DND-41 (cell line): ENCODE data around the gene CYP2W1.

ENCODE experiments used
- CTCF ChIP-seq: IDR thresholded peaks from 2 replicates; pipeline ENCODE4 v1.5.1; 2012; ENCODE audit warnings: borderline replicate concordance, low read length, moderate library complexity, mild to moderate bottlenecking; ENCODE audit not compliant: poor library complexity, severe bottlenecking; ENCODE audit errors: extremely low read depth
- EZH2 ChIP-seq: IDR thresholded peaks from 3 replicates; pipeline ENCODE4 v1.6.1; 2012; ENCODE audit warnings: borderline replicate concordance, low read depth, mild to moderate bottlenecking, moderate library complexity, low read length, inconsistent platforms; ENCODE audit not compliant: severe bottlenecking

DNA sequence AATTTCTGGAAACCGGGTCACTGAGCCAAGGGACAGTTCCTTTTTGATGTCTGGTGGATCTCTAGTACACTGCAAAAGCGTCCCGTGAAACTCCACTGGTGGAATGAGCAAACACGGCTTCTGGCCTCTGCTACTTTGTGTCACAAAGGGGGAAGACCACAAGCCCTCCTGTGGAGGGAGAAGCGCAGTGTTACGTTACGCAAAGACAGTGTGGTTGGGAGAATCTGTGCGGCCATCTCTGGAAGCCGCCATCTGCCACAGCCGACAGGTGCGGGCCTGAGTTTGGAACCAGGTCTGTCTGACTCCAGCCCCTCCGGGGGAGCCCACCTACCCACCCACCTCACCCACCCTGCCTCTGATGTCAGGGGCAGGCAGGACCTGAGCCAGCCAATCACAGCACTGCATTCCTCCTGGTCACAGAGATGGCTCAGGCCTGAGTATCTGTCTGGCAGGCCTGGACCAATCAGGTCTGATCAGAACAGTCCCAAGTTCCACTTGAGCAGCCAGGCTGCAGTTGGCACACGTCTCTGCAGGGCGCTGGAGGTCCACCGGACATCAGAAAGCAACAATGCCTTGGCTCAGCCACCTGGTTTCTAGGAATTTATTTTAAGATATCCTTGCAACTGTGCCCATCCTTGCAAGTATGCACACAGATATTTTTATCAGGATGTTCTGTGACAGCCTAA lies 3.0 kb upstream of the CYP2W1 start:
- TF ChIP-seq CTCF (no peak), EZH2 (no peak)
